HEK293 (cell line): Measurements from ENCODE around the gene CNGA2.

ENCODE experiments used
- CTCF ChIA-PET: fragments of 350-600 bp; formaldehyde crosslinking; extraction: SDS; loops from one replicate; lab custom pipeline; 2021; ENCODE audit warnings: antibody characterized with exemption; lab: Yijun Ruan, JAX
- POLR2A ChIA-PET: fragments of 300-600 bp; formaldehyde crosslinking; extraction: SDS; loops from one replicate; lab custom pipeline; 2020; ENCODE audit warnings: antibody characterized with exemption, inconsistent platforms; lab: Yijun Ruan, JAX
- H3K27ac ChIP-seq: fragments of 200-500 bp; sonication (Bioruptor generic); 2 replicates; pipeline ENCODE4 v1.5.1; 2014; ENCODE audit warnings: low read depth, low read length, control low read depth, inconsistent platforms; ENCODE audit errors: extremely low read depth
- H3K36me3 ChIP-seq, 2 experiments: fragments of 200-500 bp in 1 of 2; sonication (Bioruptor generic) in 1 of 2; 1 replicate in 1 of 2; 2 replicates in 1 of 2; pipeline ENCODE4 v1.5.1; 2014 to 2017; ENCODE audit warnings: inconsistent platforms in 2 of 2, low read length in 2 of 2; ENCODE audit not compliant: control insufficient read depth in 2 of 2, insufficient read depth in 1 of 2
- H3K4me1 ChIP-seq: fragments of 200-500 bp; sonication (Bioruptor generic); 2 replicates; pipeline ENCODE4 v1.5.1; 2014; ENCODE audit warnings: mild to moderate bottlenecking, low read length, inconsistent platforms; ENCODE audit not compliant: control insufficient read depth, insufficient read depth
- H3K4me3 ChIP-seq: 2 replicates; pipeline ENCODE4 v1.5.1; 2011; ENCODE audit warnings: low read depth, mild to moderate bottlenecking, control low read depth, low read length, moderate library complexity
- H3K9me3 ChIP-seq: fragments of 200-500 bp; sonication (Bioruptor generic); 2 replicates; pipeline ENCODE4 v1.5.1; 2014; ENCODE audit warnings: low read depth, low read length, inconsistent platforms; ENCODE audit not compliant: control insufficient read depth, insufficient read depth
- GFI1B ChIP-seq: fragments of 450-650 bp; formaldehyde crosslinking; IDR thresholded peaks from 2 replicates; pipeline ENCODE4 v1.5.1; 2016; ENCODE audit warnings: missing biosample characterization, missing genetic modification characterization
- GLI4 ChIP-seq: fragments of 450-650 bp; formaldehyde crosslinking; IDR thresholded peaks from 2 replicates; pipeline ENCODE4 v1.5.1; 2016; ENCODE audit warnings: missing biosample characterization, missing genetic modification characterization
- KLF8 ChIP-seq: fragments of 450-650 bp; formaldehyde crosslinking; IDR thresholded peaks from 2 replicates; pipeline ENCODE4 v1.5.1; 2016; ENCODE audit warnings: missing biosample characterization, missing genetic modification characterization
- PRDM6 ChIP-seq: fragments of 450-650 bp; formaldehyde crosslinking; IDR thresholded peaks from 2 replicates; pipeline ENCODE4 v1.5.1; 2017; ENCODE audit warnings: missing biosample characterization, missing genetic modification characterization
- SETDB1 ChIP-seq: IDR thresholded peaks from one replicate; pipeline ENCODE4 v1.6.1; 2017; ENCODE audit warnings: mild to moderate bottlenecking, low read length, moderate library complexity, mixed read lengths; ENCODE audit not compliant: insufficient read length
- SP2 ChIP-seq: fragments of 450-650 bp; formaldehyde crosslinking; IDR thresholded peaks from 2 replicates; pipeline ENCODE4 v1.5.1; 2016; ENCODE audit warnings: missing biosample characterization, missing genetic modification characterization
- TRIM28 ChIP-seq: IDR thresholded peaks from 2 replicates; pipeline ENCODE4 v1.6.1; 2011; ENCODE audit warnings: low read length, control low read depth, borderline replicate concordance
- YY2 ChIP-seq: fragments of 450-650 bp; formaldehyde crosslinking; IDR thresholded peaks from 2 replicates; pipeline ENCODE4 v1.5.1; 2016; ENCODE audit warnings: missing biosample characterization, missing genetic modification characterization
- ZBTB1 ChIP-seq: fragments of 450-650 bp; formaldehyde crosslinking; IDR thresholded peaks from 2 replicates; pipeline ENCODE4 v1.5.1; 2016; ENCODE audit warnings: missing biosample characterization, missing genetic modification characterization
- ZBTB20 ChIP-seq: fragments of 450-650 bp; formaldehyde crosslinking; IDR thresholded peaks from 2 replicates; pipeline ENCODE4 v1.5.1; 2016; ENCODE audit warnings: missing biosample characterization, missing genetic modification characterization
- ZFP41 ChIP-seq: fragments of 450-650 bp; formaldehyde crosslinking; IDR thresholded peaks from 2 replicates; pipeline ENCODE4 v1.5.1; 2016; ENCODE audit warnings: missing biosample characterization, missing genetic modification characterization, borderline replicate concordance
- ZNF175 ChIP-seq: fragments of 450-650 bp; formaldehyde crosslinking; IDR thresholded peaks from 2 replicates; pipeline ENCODE4 v1.5.1; 2016; ENCODE audit warnings: missing biosample characterization, missing genetic modification characterization
- ZNF23 ChIP-seq: fragments of 450-650 bp; formaldehyde crosslinking; IDR thresholded peaks from 2 replicates; pipeline ENCODE4 v1.5.1; 2016; ENCODE audit warnings: missing biosample characterization, missing genetic modification characterization, borderline replicate concordance
- ZNF341 ChIP-seq: fragments of 450-650 bp; formaldehyde crosslinking; IDR thresholded peaks from 2 replicates; pipeline ENCODE4; 2016; ENCODE audit warnings: low read depth, missing biosample characterization, missing genetic modification characterization
- ZNF362 ChIP-seq: fragments of 450-650 bp; formaldehyde crosslinking; IDR thresholded peaks from 2 replicates; pipeline ENCODE4 v1.5.1; 2016; ENCODE audit warnings: missing biosample characterization, missing genetic modification characterization
- ZNF37A ChIP-seq: fragments of 450-650 bp; IDR thresholded peaks from 2 replicates; pipeline ENCODE4 v1.5.1; 2018; ENCODE audit warnings: missing biosample characterization, missing genetic modification characterization
- ZNF404 ChIP-seq: fragments of 450-650 bp; formaldehyde crosslinking; IDR thresholded peaks from 2 replicates; pipeline ENCODE4 v1.5.1; 2017; ENCODE audit warnings: missing biosample characterization, missing genetic modification characterization
- ZNF48 ChIP-seq: fragments of 450-650 bp; formaldehyde crosslinking; IDR thresholded peaks from 2 replicates; pipeline ENCODE4 v1.5.1; 2016; ENCODE audit warnings: missing biosample characterization, missing genetic modification characterization
- ZNF585B ChIP-seq: fragments of 450-650 bp; formaldehyde crosslinking; IDR thresholded peaks from 2 replicates; pipeline ENCODE4 v1.5.1; 2016; ENCODE audit warnings: missing biosample characterization, missing genetic modification characterization
- ZNF596 ChIP-seq: fragments of 450-650 bp; IDR thresholded peaks from 2 replicates; pipeline ENCODE4 v1.5.0; 2018; ENCODE audit warnings: missing biosample characterization, mild to moderate bottlenecking, missing genetic modification characterization, moderate library complexity
- ZNF664 ChIP-seq: fragments of 450-650 bp; formaldehyde crosslinking; IDR thresholded peaks from 2 replicates; pipeline ENCODE4 v1.5.1; 2016; ENCODE audit warnings: missing biosample characterization, missing genetic modification characterization
- ZNF701 ChIP-seq: fragments of 450-650 bp; formaldehyde crosslinking; IDR thresholded peaks from 2 replicates; pipeline ENCODE4 v1.5.1; 2016; ENCODE audit warnings: missing biosample characterization, missing genetic modification characterization
- ZNF791 ChIP-seq: fragments of 450-650 bp; formaldehyde crosslinking; IDR thresholded peaks from 2 replicates; pipeline ENCODE4 v1.5.1; 2016; ENCODE audit warnings: missing biosample characterization, missing genetic modification characterization
- TF ChIP-seq, protein P1 (sequence below): fragments of 450-650 bp; formaldehyde crosslinking; IDR thresholded peaks from 2 replicates; pipeline ENCODE4 v1.5.1; 2016; ENCODE audit warnings: missing biosample characterization, missing genetic modification characterization
- TF ChIP-seq, protein P2 (sequence below): fragments of 450-650 bp; formaldehyde crosslinking; optimal IDR thresholded peaks from 2 replicates; pipeline ENCODE3; 2016; ENCODE audit warnings: missing biosample characterization, mild to moderate bottlenecking, missing genetic modification characterization
- TF ChIP-seq, protein P3 (sequence below): fragments of 450-650 bp; formaldehyde crosslinking; IDR thresholded peaks from 2 replicates; pipeline ENCODE4 v1.5.1; 2016; ENCODE audit warnings: missing biosample characterization, missing genetic modification characterization, borderline replicate concordance

CNGA2 gene

GRCh38 chrX:151742311-151742710, 7.8 kb downstream of the CNGA2 start (continued):
- TF ChIP-seq PRDM6 (tag by site-specific recombination) (no peak), ZNF664 (no peak)
- TF ChIP-seq, protein P1, sequence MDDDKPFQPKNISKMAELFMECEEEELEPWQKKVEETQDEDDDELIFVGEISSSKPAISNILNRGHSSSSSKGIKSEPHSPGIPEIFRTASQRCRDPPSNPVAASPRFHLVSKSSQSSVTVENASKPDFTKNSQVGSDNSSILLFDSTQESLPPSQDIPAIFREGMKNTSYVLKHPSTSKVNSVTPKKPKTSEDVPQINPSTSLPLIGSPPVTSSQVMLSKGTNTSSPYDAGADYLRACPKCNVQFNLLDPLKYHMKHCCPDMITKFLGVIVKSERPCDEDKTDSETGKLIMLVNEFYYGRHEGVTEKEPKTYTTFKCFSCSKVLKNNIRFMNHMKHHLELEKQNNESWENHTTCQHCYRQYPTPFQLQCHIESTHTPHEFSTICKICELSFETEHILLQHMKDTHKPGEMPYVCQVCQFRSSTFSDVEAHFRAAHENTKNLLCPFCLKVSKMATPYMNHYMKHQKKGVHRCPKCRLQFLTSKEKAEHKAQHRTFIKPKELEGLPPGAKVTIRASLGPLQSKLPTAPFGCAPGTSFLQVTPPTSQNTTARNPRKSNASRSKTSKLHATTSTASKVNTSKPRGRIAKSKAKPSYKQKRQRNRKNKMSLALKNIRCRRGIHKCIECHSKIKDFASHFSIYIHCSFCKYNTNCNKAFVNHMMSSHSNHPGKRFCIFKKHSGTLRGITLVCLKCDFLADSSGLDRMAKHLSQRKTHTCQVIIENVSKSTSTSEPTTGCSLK (tag by site-specific recombination) = no peak

DNA sequence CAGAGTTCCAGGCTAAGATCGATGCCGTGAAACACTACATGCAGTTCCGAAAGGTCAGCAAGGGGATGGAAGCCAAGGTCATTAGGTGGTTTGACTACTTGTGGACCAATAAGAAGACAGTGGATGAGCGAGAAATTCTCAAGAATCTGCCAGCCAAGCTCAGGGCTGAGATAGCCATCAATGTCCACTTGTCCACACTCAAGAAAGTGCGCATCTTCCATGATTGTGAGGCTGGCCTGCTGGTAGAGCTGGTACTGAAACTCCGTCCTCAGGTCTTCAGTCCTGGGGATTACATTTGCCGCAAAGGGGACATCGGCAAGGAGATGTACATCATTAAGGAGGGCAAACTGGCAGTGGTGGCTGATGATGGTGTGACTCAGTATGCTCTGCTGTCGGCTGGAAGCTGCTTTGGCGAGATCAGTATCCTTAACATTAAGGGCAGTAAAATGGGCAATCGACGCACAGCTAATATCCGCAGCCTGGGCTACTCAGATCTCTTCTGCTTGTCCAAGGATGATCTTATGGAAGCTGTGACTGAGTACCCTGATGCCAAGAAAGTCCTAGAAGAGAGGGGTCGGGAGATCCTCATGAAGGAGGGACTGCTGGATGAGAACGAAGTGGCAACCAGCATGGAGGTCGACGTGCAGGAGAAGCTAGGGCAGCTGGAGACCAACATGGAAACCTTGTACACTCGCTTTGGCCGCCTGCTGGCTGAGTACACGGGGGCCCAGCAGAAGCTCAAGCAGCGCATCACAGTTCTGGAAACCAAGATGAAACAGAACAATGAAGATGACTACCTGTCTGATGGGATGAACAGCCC, 9.3 kb downstream of the CNGA2 start:
- Histone ChIP-seq H3K4me3 (no peak overlapping the region), H3K36me3 (no peaks in the 10 kb centered on the region), H3K9me3 (no peaks in the 10 kb centered on the region), H3K4me1 (no peaks in the 10 kb centered on the region), H3K27ac (no peak overlapping the region)
- no peak for TF ChIP-seq SETDB1
- TF ChIP-seq ZNF362 (tag by site-specific recombination) = no peak
- TF ChIP-seq TRIM28 = no peak
- TF ChIP-seq, protein P2, sequence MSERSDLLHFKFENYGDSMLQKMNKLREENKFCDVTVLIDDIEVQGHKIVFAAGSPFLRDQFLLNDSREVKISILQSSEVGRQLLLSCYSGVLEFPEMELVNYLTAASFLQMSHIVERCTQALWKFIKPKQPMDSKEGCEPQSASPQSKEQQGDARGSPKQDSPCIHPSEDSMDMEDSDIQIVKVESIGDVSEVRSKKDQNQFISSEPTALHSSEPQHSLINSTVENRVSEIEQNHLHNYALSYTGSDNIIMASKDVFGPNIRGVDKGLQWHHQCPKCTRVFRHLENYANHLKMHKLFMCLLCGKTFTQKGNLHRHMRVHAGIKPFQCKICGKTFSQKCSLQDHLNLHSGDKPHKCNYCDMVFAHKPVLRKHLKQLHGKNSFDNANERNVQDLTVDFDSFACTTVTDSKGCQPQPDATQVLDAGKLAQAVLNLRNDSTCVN (tag by site-specific recombination) = no peak
- no peak for TF ChIP-seq ZNF585B
- no peak for TF ChIP-seq SP2
- no peak for TF ChIP-seq ZNF175 (tag by site-specific recombination)
- TF ChIP-seq ZNF341 = no peak
- TF ChIP-seq ZFP41 (tag by site-specific recombination) = no peak
- no peak for TF ChIP-seq KLF8 (tag by site-specific recombination)
- no peak for TF ChIP-seq ZNF596 (tag by site-specific recombination)
- TF ChIP-seq ZNF48 (tag by site-specific recombination) = no peak
- no peak for TF ChIP-seq ZNF404 (tag by site-specific recombination)
- TF ChIP-seq ZNF701 = no peak
- TF ChIP-seq ZBTB20 (tag by site-specific recombination) = no peak
- CTCF ChIA-PET = interaction anchor here (0.5 to 1.2 kb wide), 3 partner anchors 9 to 350 kb away, joined by 3 to 5 read pairs (median 4); no protein-coding TSS in a partner anchor
- POLR2A ChIA-PET = no interaction called here

GRCh38 chrX:151745651-151746050, 11.1 kb downstream of the CNGA2 start:
- H3K27ac ChIP-seq = no peak overlapping the region
- POLR2A ChIA-PET = no interaction called here
- CTCF ChIA-PET = no interaction called here
- no peaks in the 10 kb centered on the region for H3K36me3 ChIP-seq
- no peaks in the 10 kb centered on the region for H3K4me1 ChIP-seq
- H3K9me3 ChIP-seq = no peaks in the 10 kb centered on the region
- H3K4me3 ChIP-seq = no peak overlapping the region
- TF ChIP-seq, protein P3, sequence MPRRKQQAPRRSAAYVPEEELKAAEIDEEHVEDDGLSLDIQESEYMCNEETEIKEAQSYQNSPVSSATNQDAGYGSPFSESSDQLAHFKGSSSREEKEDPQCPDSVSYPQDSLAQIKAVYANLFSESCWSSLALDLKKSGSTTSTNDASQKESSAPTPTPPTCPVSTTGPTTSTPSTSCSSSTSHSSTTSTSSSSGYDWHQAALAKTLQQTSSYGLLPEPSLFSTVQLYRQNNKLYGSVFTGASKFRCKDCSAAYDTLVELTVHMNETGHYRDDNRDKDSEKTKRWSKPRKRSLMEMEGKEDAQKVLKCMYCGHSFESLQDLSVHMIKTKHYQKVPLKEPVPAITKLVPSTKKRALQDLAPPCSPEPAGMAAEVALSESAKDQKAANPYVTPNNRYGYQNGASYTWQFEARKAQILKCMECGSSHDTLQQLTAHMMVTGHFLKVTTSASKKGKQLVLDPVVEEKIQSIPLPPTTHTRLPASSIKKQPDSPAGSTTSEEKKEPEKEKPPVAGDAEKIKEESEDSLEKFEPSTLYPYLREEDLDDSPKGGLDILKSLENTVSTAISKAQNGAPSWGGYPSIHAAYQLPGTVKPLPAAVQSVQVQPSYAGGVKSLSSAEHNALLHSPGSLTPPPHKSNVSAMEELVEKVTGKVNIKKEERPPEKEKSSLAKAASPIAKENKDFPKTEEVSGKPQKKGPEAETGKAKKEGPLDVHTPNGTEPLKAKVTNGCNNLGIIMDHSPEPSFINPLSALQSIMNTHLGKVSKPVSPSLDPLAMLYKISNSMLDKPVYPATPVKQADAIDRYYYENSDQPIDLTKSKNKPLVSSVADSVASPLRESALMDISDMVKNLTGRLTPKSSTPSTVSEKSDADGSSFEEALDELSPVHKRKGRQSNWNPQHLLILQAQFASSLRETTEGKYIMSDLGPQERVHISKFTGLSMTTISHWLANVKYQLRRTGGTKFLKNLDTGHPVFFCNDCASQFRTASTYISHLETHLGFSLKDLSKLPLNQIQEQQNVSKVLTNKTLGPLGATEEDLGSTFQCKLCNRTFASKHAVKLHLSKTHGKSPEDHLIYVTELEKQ (tag by site-specific recombination) = no peak
- TF ChIP-seq YY2 (tag by site-specific recombination) = no peak
- TF ChIP-seq ZNF791 (tag by site-specific recombination) = no peak
- TF ChIP-seq ZBTB1 (tag by site-specific recombination) = no peak
- TF ChIP-seq GFI1B (tag by site-specific recombination) = no peak
- no peak for TF ChIP-seq ZNF37A
- TF ChIP-seq GLI4 (tag by site-specific recombination) = no peak
- no peak for TF ChIP-seq ZNF23 (tag by site-specific recombination)
